HUES6 (cell line): ENCODE data around the gene GOLGA8R.
"Not testable (repeated sequence)": the region's sequence is repeated elsewhere in the genome, so short reads cannot be mapped to it uniquely, and the experiment has no call there.

ENCODE experiments used
- H3K27ac ChIP-seq: 2 replicates; pipeline ENCODE4 v1.7.0; 2013; ENCODE audit warnings: low read depth, mild to moderate bottlenecking, low read length, inconsistent platforms
- H3K27me3 ChIP-seq: 2 replicates; pipeline ENCODE4 v1.6.1; 2013; ENCODE audit warnings: low read length; ENCODE audit not compliant: control insufficient read depth, insufficient read depth
- H3K36me3 ChIP-seq: 2 replicates; pipeline ENCODE4 v1.6.1; 2013; ENCODE audit warnings: low read length; ENCODE audit not compliant: control insufficient read depth, insufficient read depth
- H3K4me1 ChIP-seq: 2 replicates; pipeline ENCODE4 v1.6.1; 2013; ENCODE audit warnings: low read length; ENCODE audit not compliant: control insufficient read depth, insufficient read depth
- H3K4me3 ChIP-seq: 2 replicates; pipeline ENCODE4 v1.5.1; 2013; ENCODE audit warnings: low read depth, low read length
- H3K9ac ChIP-seq: one replicate; pipeline ENCODE4 v1.6.1; 2013; ENCODE audit warnings: mild to moderate bottlenecking, low read length
- H3K9me3 ChIP-seq: 2 replicates; pipeline ENCODE4 v1.6.1; 2013; ENCODE audit warnings: low read depth, low read length; ENCODE audit not compliant: control insufficient read depth, insufficient read depth

The GOLGA8R gene, protein sequence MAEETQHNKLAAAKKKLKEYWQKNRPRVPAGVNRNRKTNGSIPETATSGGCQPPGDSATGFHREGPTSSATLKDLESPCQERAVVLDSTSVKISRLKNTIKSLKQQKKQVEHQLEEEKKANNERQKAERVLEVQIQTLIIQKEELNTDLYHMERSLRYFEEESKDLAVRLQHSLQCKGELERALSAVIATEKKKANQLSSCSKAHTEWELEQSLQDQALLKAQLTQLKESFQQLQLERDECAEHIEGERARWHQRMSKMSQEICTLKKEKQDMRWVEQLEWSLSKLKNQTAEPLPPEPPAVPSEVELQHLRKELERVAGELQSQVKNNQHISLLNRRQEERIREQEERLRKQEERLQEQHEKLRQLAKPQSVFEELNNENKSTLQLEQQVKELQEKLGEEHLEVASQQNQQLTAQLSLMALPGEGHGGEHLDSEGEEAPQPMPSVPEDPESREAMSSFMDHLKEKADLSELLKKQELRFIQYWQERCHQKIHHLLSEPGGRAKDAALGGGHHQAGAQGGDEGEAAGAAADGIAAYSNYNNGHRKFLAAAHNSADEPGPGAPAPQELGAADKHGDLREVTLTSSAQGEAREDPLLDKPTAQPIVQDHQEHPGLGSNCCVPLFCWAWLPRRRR

DNA sequence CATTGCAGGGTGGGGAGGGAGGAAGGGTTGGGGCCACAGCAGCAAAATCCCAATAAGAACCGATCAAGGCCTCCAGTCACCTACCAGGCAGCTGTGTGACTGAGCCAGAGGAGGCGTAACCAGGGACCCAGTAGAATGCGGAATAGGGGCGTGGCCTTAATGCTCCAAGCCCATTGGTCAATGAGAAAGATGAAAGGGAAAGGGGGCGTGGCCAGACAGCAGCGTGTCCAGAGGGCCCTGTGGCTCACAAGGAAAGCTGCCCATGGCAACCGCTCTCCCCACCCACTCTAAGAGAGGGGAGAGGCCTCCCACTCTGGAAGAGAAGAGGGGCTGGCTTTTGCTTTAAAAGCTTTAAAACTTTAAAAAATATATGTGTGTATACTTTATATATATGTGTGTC, at the start of gene GOLGA8R:
TSS of gene GOLGA8R (minus strand) at position 101 of the 400 bp plus-strand sequence. CDS start at position 3, 98 bp downstream.
- H3K4me1 ChIP-seq, H3K9ac ChIP-seq, H3K36me3 ChIP-seq, H3K27ac ChIP-seq, H3K9me3 ChIP-seq, H3K27me3 ChIP-seq, H3K4me3 ChIP-seq: not testable (repeated sequence)

DNA sequence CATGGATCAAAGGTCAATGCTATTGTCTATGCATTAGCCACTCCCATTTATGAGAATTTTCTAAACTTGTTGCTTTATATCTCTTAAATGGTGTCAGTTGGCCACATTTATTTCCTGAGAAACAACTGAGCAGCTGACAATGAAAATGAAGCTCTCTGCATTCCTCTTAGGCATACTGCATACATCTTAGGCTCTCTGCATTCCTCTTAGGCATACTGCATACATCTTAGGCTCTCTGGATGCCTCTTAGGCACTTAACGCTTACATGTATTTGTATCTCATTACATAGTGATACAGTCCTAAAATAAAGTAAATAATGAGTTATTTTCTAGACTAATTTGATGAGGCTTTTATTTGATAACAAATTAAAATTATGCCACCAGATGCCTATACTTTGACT, 49.8 kb upstream of the GOLGA8R start:
- H3K27me3 ChIP-seq, H3K36me3 ChIP-seq, H3K9ac ChIP-seq, H3K9me3 ChIP-seq, H3K27ac ChIP-seq, H3K4me3 ChIP-seq, H3K4me1 ChIP-seq: not testable (repeated sequence)

DNA sequence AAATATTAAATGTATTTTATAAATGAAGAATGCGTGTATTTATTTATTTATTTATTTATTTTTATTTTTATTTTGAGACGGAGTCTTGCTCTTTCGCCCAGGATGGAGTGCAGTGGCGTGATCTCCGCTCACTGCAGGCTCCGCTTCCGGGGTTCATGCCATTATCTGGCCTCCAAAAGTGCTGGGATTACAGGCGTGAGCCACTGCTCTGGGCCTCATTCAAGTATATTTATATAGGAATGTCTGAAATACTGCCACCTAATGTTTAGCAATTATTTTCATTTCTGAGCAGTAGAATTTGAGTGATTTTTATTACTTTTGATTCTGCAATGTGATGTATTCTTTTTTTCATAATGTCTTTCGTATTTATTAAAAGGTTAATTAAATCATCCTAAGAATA, 48.1 kb upstream of the GOLGA8R start:
- H3K27ac ChIP-seq, H3K4me1 ChIP-seq, H3K27me3 ChIP-seq, H3K4me3 ChIP-seq, H3K9me3 ChIP-seq, H3K36me3 ChIP-seq, H3K9ac ChIP-seq: not testable (repeated sequence)

DNA sequence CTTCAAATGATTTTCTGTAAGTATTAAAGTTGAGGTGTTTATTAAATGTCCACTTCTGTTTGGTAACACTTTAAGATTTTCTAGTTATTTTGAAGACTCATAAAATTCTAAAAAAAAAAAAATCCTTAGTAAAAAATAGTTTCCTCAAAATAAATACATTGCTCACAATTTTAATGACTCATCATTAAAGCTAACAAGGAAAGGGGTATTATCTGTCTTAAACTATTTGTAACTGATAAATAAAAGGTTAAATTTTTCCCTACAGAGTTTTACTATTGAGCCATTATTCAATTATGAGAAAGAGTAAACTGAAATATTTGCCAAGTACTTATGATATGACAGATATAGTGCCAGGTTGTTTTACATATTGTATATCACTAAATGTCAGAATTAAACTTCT, 38.6 kb upstream of the GOLGA8R start:
- not testable (repeated sequence) for H3K36me3 ChIP-seq, H3K27ac ChIP-seq, H3K9me3 ChIP-seq, H3K9ac ChIP-seq, H3K4me3 ChIP-seq, H3K27me3 ChIP-seq, H3K4me1 ChIP-seq

DNA sequence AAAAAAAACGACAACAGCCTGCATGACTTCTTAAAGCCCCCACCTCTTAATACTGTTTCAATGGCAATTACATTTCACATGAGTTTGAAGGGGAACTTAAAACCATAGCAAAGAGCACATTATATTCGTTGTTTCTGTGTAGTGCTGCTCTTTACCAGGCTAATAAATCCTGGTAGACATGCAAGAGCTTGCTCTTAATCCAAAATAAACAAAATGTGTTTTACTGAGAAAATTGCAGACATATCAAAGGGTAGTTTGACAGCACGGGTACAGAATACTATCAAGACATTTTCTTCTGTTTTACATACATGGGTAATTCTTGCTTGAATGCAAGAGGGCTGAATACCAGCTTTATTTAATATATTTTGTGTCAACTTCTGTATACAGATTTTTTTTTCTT, 24.3 kb upstream of the GOLGA8R start:
- H3K27ac ChIP-seq, H3K27me3 ChIP-seq, H3K36me3 ChIP-seq, H3K9me3 ChIP-seq, H3K4me3 ChIP-seq, H3K4me1 ChIP-seq, H3K9ac ChIP-seq: not testable (repeated sequence)

DNA sequence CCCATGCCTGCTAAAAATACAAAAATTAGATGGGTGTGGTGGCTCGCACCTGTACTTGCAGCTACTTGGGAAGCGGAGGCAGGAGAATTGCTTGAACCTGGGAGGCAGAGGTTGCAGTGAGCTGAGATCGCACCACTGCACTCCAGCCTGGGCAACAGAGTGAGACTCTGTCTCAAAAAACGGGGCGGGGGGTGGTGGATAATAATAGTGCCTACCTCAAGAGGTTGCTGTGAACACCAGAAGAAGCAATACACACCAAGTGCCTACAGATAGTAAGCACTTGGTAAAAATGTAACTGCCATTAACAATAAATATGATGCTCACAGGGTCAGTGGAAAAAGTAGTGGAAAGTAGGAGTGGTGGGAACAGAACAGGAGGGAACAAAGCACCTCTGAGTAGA, 21.8 kb upstream of the GOLGA8R start:
- not testable (repeated sequence) for H3K9ac ChIP-seq, H3K9me3 ChIP-seq, H3K27ac ChIP-seq, H3K4me1 ChIP-seq, H3K27me3 ChIP-seq, H3K36me3 ChIP-seq, H3K4me3 ChIP-seq

DNA sequence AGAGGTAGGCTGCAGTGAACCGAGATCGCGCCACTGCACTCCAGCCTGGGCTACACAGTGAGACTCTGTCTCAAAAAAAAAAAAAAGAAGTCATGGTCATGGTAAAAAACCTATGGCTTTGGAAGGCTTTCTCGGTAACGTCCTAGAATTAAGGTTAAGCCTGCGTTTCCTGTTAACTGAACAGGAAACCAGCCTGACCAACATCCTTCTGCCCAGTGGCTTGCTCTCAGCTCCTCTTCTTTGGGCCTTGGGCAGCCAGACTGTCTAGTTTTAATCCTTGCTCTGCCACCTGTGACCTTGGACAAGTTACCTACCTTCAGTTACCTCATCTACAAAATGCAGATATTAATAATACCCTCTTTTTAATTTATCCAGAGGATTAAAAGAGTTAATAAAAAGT, 6.7 kb upstream of the GOLGA8R start:
- H3K9me3 ChIP-seq, H3K27me3 ChIP-seq, H3K36me3 ChIP-seq, H3K4me1 ChIP-seq, H3K4me3 ChIP-seq, H3K27ac ChIP-seq, H3K9ac ChIP-seq: not testable (repeated sequence)

DNA sequence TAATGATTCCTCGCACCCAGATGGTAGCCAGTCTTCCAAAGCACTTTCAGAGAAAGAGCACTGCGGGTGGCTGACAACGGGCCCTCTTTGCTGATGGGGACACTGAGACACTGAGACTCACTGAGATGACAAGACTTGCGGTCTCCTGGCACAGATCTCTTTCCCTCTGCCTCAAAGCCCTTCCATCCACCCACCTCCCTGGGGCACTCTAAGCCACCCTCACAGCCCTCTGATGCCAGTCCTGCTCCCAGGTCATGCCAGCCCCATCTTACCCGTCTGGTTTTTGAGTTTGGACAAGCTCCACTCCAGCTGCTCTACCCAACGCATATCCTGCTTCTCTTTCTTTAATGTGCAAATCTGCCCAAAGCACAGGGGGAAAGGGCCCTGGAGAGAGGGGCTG, 6.4 kb downstream of the GOLGA8R start:
- not testable (repeated sequence) for H3K4me1 ChIP-seq, H3K36me3 ChIP-seq, H3K4me3 ChIP-seq, H3K9me3 ChIP-seq, H3K27me3 ChIP-seq, H3K9ac ChIP-seq, H3K27ac ChIP-seq

DNA sequence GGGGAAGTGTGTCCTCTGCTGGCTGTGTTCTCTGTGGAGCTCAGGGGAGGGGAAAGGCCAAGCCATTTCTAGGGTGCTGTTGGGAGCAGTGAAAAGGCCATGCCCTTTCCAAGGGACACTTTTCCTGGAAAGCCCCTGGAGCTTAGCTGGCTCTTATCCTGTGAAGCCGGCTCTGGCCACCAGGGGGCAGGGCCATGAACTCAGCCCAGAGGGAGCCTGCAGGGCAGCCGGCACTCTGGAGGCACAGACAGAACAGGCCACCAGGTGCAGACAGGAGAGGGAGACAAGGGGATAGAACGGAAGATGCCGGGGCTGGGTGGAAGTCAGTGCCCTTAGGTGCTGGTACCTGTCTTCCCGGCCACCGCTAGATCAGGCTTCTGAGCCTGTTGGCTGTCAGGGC, 15.1 kb downstream of the GOLGA8R start:
- H3K36me3 ChIP-seq, H3K9me3 ChIP-seq, H3K27me3 ChIP-seq, H3K9ac ChIP-seq, H3K4me1 ChIP-seq, H3K4me3 ChIP-seq, H3K27ac ChIP-seq: not testable (repeated sequence)

DNA sequence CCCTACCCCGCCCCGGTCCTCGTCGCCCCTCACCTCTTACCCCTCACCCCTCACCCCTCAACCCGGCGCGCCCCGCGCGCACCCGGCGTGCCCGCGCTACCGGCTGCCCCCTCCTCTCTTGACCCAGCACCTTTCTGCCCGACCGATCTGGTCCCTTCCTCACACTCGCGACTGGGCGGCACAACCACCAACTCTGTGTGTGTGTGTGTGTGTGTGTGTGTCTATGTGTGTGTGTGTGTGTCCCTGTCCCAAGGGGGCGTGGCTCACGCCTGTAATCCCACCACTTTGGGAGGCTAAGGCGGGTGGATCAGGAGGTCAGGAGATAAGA, 20.4 kb downstream of the GOLGA8R start:
- not testable (repeated sequence) for H3K9me3 ChIP-seq, H3K4me3 ChIP-seq, H3K27me3 ChIP-seq, H3K27ac ChIP-seq, H3K9ac ChIP-seq, H3K4me1 ChIP-seq, H3K36me3 ChIP-seq

DNA sequence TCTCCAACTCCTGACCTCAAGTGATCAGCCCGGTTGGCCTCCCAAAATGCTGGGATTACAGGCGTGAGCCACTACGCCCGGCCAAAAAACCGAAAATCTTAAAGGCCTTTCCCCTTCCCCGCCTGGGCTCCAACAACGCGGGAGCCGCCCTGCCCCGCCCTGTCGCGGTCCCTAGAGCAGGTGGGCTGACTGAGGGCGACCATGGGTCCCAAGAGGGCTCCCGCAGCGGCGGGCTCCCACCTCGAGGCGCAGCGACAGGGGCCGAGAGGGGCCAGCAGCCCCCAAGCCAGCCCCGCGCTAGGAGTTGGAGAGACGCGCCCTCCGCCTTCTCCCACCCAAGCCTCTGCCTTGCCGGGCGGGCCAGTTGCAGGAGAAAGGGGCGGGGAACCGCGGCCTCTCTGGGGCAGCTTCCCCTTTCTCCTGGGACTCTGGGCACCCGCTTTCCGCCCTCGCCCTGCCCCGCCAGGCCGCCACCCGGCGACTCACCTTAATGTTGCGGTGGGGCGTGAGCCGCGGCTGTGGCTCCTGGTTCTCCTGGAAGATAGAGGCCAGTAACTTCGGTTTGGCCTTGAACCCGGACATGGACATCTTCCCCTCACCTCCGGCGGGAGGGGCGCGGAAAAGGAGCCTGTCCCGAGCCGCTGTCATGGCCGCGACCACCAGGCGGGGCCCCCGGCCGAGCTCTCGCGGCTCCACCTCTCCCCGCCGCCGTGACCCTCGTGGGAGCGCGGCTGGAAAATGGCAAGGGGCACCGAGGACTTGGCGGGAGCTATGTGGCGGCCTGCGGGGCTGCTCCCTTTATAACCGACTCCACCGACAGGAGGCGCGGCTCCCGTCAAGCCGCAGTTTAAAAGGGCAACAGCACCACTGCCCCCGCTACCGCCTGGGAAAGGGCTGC, 21.0 kb downstream of the GOLGA8R start, which contains the start of gene CHRFAM7A:
TSS of gene CHRFAM7A (minus strand) at position 775 of the 898 bp plus-strand sequence. CDS start 10,189 bp downstream, outside the sequence.
- not testable (repeated sequence) for H3K4me3 ChIP-seq, H3K36me3 ChIP-seq, H3K9ac ChIP-seq, H3K9me3 ChIP-seq, H3K4me1 ChIP-seq, H3K27ac ChIP-seq, H3K27me3 ChIP-seq
